ENCODE results near the gene TSPAN18.

TSPAN18 gene

GRCh38 chr11:44747836-44748235 is 21.1 kb downstream of the TSPAN18 start:
- no peaks in the 10 kb centered on the region for H3K9me3 ChIP-seq (ENCODE audit: low read length)
- no peaks in the 10 kb centered on the region for H3K79me2 ChIP-seq (ENCODE audit: insufficient read depth, low read length)
- no peaks in the 10 kb centered on the region for H3K9me2 ChIP-seq (ENCODE audit: low read depth, low read length)
- no peaks in the 10 kb centered on the region for H3K36me3 ChIP-seq (ENCODE audit: insufficient read depth, low read length)
- H3F3A ChIP-seq (ENCODE audit: insufficient read depth, low read length) = no peaks in the 10 kb centered on the region
- no peaks in the 10 kb centered on the region for H3K4me1 ChIP-seq (ENCODE audit: insufficient read depth, low read length, severe bottlenecking)
- H2AFZ ChIP-seq (ENCODE audit: low read length) = no peak overlapping the region
- no peak overlapping the region for H3K27ac ChIP-seq (ENCODE audit: low read depth, low read length, poor library complexity, severe bottlenecking)
- H3K4me3 ChIP-seq (ENCODE audit: low read depth, low read length, poor library complexity, severe bottlenecking) = no peak overlapping the region
- H3K4me2 ChIP-seq (ENCODE audit: low read length) = no peak overlapping the region
- TF ChIP-seq EZH2 (IDR thresholded peaks at IDR 0.05; ENCODE audit: borderline replicate concordance, low read length) = no peak
- no peak for TF ChIP-seq CTCF (IDR thresholded peaks at IDR 0.05; ENCODE audit: low read length)
- no peaks in the 10 kb centered on the region for H4K20me1 ChIP-seq (ENCODE audit: insufficient read depth, low read length)
- H3K27me3 ChIP-seq (ENCODE audit: insufficient read depth, low read length) = no peaks in the 10 kb centered on the region; the same call in 1 of the 2 replicates
- H3K9ac ChIP-seq (ENCODE audit: low read length) = no peak overlapping the region

- Histone ChIP-seq H3K27me3 (ENCODE audit: insufficient read depth, low read length) (no peaks in the 10 kb centered on the region; the same call in 1 of the 2 replicates), H3K79me2 (ENCODE audit: insufficient read depth, low read length) (no peaks in the 10 kb centered on the region), H4K20me1 (ENCODE audit: insufficient read depth, low read length) (no peaks in the 10 kb centered on the region), H3K9me2 (ENCODE audit: low read depth, low read length) (no peaks in the 10 kb centered on the region), H3K9me3 (ENCODE audit: low read length) (no peaks in the 10 kb centered on the region), H3K36me3 (ENCODE audit: insufficient read depth, low read length) (no peaks in the 10 kb centered on the region), H3F3A (ENCODE audit: insufficient read depth, low read length) (no peaks in the 10 kb centered on the region), H3K4me2 (ENCODE audit: low read length) (no peak overlapping the region), H3K9ac (ENCODE audit: low read length) (no peak overlapping the region), H3K4me1 (ENCODE audit: insufficient read depth, low read length, severe bottlenecking) (no peaks in the 10 kb centered on the region), H3K4me3 (ENCODE audit: low read depth, low read length, poor library complexity, severe bottlenecking) (no peak overlapping the region), H3K27ac (ENCODE audit: low read depth, low read length, poor library complexity, severe bottlenecking) (no peak overlapping the region), H2AFZ (ENCODE audit: low read length) (no peak overlapping the region)
- TF ChIP-seq EZH2 (IDR thresholded peaks at IDR 0.05; ENCODE audit: borderline replicate concordance, low read length) (no peak), CTCF (IDR thresholded peaks at IDR 0.05; ENCODE audit: low read length) (no peak)
Measured at GRCh38 chr11:44748606-44749005, 21.8 kb downstream of the TSPAN18 start.

DNA sequence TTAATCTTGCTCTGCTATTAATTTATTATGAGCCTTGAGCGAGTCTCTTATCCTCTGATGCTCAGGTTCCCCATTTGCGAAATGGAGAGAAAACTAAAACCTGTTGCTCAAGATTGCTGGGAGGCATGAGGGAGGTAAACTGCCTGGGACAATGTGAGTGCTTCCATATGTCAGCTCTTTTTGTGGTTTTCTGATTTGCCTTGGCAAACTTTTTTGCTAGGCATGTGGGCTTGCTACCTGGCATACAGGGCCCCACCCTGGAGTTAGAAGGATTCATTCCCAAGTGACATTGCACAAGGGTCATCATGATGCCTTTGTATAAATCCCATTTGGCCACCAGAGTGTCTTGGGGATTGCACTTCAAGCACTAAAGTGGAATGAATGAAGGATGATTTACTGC is 22.4 kb downstream of the TSPAN18 start:
- Histone ChIP-seq H2AFZ (ENCODE audit: low read length) (no peak overlapping the region), H3K27ac (ENCODE audit: low read depth, low read length, poor library complexity, severe bottlenecking) (no peak overlapping the region), H3K9me2 (ENCODE audit: low read depth, low read length) (no peaks in the 10 kb centered on the region), H3K9me3 (ENCODE audit: low read length) (no peaks in the 10 kb centered on the region), H3F3A (ENCODE audit: insufficient read depth, low read length) (no peaks in the 10 kb centered on the region), H3K9ac (ENCODE audit: low read length) (no peak overlapping the region), H3K36me3 (ENCODE audit: insufficient read depth, low read length) (no peaks in the 10 kb centered on the region), H3K27me3 (ENCODE audit: insufficient read depth, low read length) (no peaks in the 10 kb centered on the region; the same call in 1 of the 2 replicates), H3K4me2 (ENCODE audit: low read length) (no peak overlapping the region), H4K20me1 (ENCODE audit: insufficient read depth, low read length) (no peaks in the 10 kb centered on the region), H3K79me2 (ENCODE audit: insufficient read depth, low read length) (no peaks in the 10 kb centered on the region), H3K4me3 (ENCODE audit: low read depth, low read length, poor library complexity, severe bottlenecking) (no peak overlapping the region), H3K4me1 (ENCODE audit: insufficient read depth, low read length, severe bottlenecking) (no peaks in the 10 kb centered on the region)
- no peak for TF ChIP-seq EZH2 (IDR thresholded peaks at IDR 0.05; ENCODE audit: borderline replicate concordance, low read length)
- TF ChIP-seq CTCF (IDR thresholded peaks at IDR 0.05; ENCODE audit: low read length) = no peak

Measured in OCI-LY1 (cell line).